Suprapubic skin (tissue), 3 donors: ENCODE measurements around the gene SSR3.

Experiments used
- CTCF ChIP-seq, 2 donors: fragments of 200-600 bp in 1 of 2; fragments of 450-650 bp in 1 of 2; sonication (generic) in 1 of 2; IDR thresholded peaks; one replicate each; pipeline ENCODE4 v1.5.1; 2016 to 2019; ENCODE audit warnings: antibody characterized with exemption in 2 of 2, mild to moderate bottlenecking in 1 of 2, moderate library complexity in 1 of 2
- EP300 ChIP-seq: sonication (generic); formaldehyde crosslinking; IDR thresholded peaks from one replicate; pipeline ENCODE4 v1.6.1; 2017; ENCODE audit warnings: antibody characterized with exemption

DNA sequence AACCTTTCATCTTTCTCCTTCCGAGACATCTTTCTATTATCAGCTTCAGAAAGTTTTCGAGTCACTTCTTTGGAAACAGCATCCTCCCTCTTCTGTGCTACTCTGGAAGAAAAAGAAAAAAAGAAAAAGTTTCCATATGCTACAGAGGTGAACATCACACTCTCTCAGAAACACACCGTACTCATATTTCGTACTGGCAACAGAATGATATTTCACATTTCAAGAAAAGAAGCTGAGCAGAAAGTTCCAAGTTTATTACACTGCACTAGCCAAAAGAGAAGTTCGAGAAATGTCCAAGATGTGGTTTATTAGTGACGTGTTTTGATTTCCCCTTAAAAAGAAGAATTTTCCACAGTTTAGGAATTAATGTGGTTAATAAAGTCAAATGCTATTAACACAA, 6.0 kb downstream of the SSR3 start:
- TF ChIP-seq CTCF (IDR thresholded peaks at IDR 0.05) (no peak), EP300 (no peak)
